RWPE2 (cell line): ENCODE data around the gene CFAP43.

Experiments used
- ATAC-seq: fragments of 200-7000 bp; cut with Tn5 transposase; 3 replicates; pipeline ENCODE4 v1.9.1; 2021; ENCODE audit warnings: low read depth
- DNase-seq: peaks from one replicate; pipeline ENCODE4 v3.0.0-alpha.2; 2020; ENCODE audit warnings: low spot score
- H3K27ac ChIP-seq: fragments of 450-650 bp; 2 replicates; pipeline ENCODE4 v1.5.1; 2017; ENCODE audit warnings: mild to moderate bottlenecking; ENCODE audit not compliant: poor library complexity, severe bottlenecking
- H3K27me3 ChIP-seq: fragments of 250-450 bp; sonication (Bioruptor Pico); 2 replicates; pipeline ENCODE4 v1.5.1; 2021; ENCODE audit warnings: mild to moderate bottlenecking, moderate library complexity; ENCODE audit not compliant: insufficient read depth, poor library complexity, severe bottlenecking
- H3K36me3 ChIP-seq: fragments of 250-450 bp; sonication (Bioruptor Pico); 2 replicates; pipeline ENCODE4 v1.5.1; 2020; ENCODE audit warnings: low read depth, mild to moderate bottlenecking, moderate library complexity
- H3K4me1 ChIP-seq: fragments of 250-450 bp; sonication (Bioruptor Pico); 2 replicates; pipeline ENCODE4 v1.5.1; 2021; ENCODE audit warnings: mild to moderate bottlenecking, moderate library complexity; ENCODE audit not compliant: insufficient read depth, poor library complexity, severe bottlenecking
- H3K4me3 ChIP-seq: fragments of 250-450 bp; sonication (Bioruptor Pico); 2 replicates; pipeline ENCODE4 v1.5.1; 2021; ENCODE audit warnings: mild to moderate bottlenecking, moderate library complexity; ENCODE audit not compliant: severe bottlenecking
- H3K9me3 ChIP-seq: fragments of 250-450 bp; sonication (Bioruptor Pico); 2 replicates; pipeline ENCODE4 v1.5.1; 2021; ENCODE audit warnings: mild to moderate bottlenecking, moderate library complexity; ENCODE audit not compliant: severe bottlenecking
- CTCF ChIP-seq: fragments of 450-650 bp; IDR thresholded peaks from one replicate; pipeline ENCODE4 v1.5.1; 2017; ENCODE audit warnings: mild to moderate bottlenecking, moderate library complexity; ENCODE audit not compliant: poor library complexity, severe bottlenecking

Gene CFAP43, protein sequence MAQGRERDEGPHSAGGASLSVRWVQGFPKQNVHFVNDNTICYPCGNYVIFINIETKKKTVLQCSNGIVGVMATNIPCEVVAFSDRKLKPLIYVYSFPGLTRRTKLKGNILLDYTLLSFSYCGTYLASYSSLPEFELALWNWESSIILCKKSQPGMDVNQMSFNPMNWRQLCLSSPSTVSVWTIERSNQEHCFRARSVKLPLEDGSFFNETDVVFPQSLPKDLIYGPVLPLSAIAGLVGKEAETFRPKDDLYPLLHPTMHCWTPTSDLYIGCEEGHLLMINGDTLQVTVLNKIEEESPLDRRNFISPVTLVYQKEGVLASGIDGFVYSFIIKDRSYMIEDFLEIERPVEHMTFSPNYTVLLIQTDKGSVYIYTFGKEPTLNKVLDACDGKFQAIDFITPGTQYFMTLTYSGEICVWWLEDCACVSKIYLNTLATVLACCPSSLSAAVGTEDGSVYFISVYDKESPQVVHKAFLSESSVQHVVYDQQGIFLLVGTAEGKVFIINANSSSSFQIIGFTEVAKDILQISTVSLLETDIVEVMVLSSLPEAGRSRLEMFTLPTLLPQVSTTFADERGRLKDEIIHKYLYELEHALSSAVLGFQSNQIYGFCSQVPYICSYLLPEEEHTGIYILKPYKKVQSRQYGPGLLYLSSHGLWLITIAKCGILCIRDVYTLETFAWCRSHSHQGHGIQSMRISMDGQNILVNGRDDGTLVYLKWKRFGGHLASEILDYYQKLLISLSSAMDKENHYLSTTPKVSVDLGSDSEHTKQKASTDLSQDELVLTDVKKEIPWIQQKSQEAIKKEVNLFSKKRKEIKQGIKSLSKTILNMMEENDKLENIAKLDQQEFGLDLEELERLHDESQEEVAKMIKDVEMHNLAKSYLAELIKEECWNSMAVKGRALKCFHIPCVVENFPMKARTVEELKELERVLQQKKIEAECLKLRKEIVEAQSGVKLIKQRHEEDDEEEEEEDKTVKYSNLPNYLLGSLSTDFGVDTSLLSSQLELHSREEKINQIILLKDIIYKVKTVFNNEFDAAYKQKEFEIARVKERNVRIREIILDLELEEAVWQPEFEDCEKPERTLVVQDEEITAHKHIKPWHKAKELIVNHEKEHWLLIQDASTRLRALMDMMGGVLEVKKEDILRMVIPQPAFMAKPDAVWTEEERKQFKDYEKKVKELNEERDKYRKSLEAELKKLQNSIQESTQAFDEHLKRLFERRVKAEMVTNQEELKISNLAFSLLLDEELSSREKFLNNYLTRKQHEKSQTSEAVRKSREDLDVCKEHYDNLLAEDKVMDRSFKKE (N-terminal part only)

GRCh38 chr10:104231784-104232612, at the start of gene CFAP43:
CFAP43 (minus strand) TSS chr10:104232364; CDS start chr10:104232246, 118 bp downstream.
- Histone ChIP-seq H3K9me3 (no peaks in the 10 kb centered on the region), H3K27ac (no peak within 1 kb of the TSS), H3K27me3 (no peaks in the 10 kb centered on the region), H3K4me1 (peaks cover 5% of the 10 kb centered on the region), H3K36me3 (no peaks in the 10 kb centered on the region), H3K4me3 (peak within 1 kb of the TSS; percentile 94)
- no peak for TF ChIP-seq CTCF
- DNase-seq (peak; percentile 95), ATAC-seq (peak; percentile 100)

- no peaks in the 10 kb centered on the region for H3K9me3 ChIP-seq
- TF ChIP-seq CTCF: no peak
- no peaks in the 10 kb centered on the region for H3K27me3 ChIP-seq
- DNase-seq (no peak), ATAC-seq (no peak)
- H3K4me1 ChIP-seq: peaks cover 3% of the 10 kb centered on the region
- no peak overlapping the region for H3K27ac ChIP-seq
- H3K36me3 ChIP-seq: peaks cover 74% of the 10 kb centered on the region
- H3K4me3 ChIP-seq: no peak overlapping the region
These were observed 49.5 kb upstream of the CFAP43 start for GRCh38 chr10:104281694-104282093.

GRCh38 chr10:104279550-104280259, 47.5 kb upstream of the CFAP43 start:
- no peak for ATAC-seq
- H3K9me3 ChIP-seq: no peaks in the 10 kb centered on the region

More at GRCh38 chr10:104279550-104280259, 47.5 kb upstream of the CFAP43 start:
- no peak overlapping the region for H3K27ac ChIP-seq
- no peak overlapping the region for H3K4me3 ChIP-seq
- H3K36me3 ChIP-seq: peaks cover 54% of the 10 kb centered on the region
- H3K27me3 ChIP-seq: no peaks in the 10 kb centered on the region
- TF ChIP-seq CTCF: no peak
- H3K4me1 ChIP-seq: peaks cover 7% of the 10 kb centered on the region
- DNase-seq: no peak
